ENCODE data around the gene PCGF3.

- TF ChIP-seq CTCF (IDR thresholded peaks at IDR 0.05 in 2 of 3, conservative IDR thresholded peaks at IDR 0.05 in 1 of 3; ENCODE audit: insufficient read depth in 2 of 3, low read depth in 1 of 3, low read length in 3 of 3) (no peak), SMC3 (conservative IDR thresholded peaks at IDR 0.05; ENCODE audit: insufficient read depth, low read depth, low read length) (no peak)
Observed at GRCh38 chr4:815464-816146, 110.0 kb downstream of the PCGF3 start.

Data from K562 (cell line).